ENCODE measurements around the gene PARN. TPM values are rescaled to one million over a fixed set of nuclear protein-coding genes. Genes with fewer than 3 reads are reported as not detected.

The PARN gene
- total and polyA plus RNA-seq, 2 of the 8 experiments (the other 6 are each of a cell fraction or from before 2014, with no cell fraction given) = 24.5 to 44.6 TPM

GRCh38 chr16:14560523-14560922 lies 69.5 kb downstream of the PARN start (continued):
- TF ChIP-seq CEBPB (IDR thresholded peaks at IDR 0.05; ENCODE audit: low read depth, low read length) (no peak), E2F6 (IDR thresholded peaks at IDR 0.05) (no peak), YY1 (IDR thresholded peaks at IDR 0.05; ENCODE audit: low read depth, low read length) (no peak), RNF2 (IDR thresholded peaks at IDR 0.05; ENCODE audit: borderline replicate concordance, low read depth, low read length, missing control alignments, poor library complexity, severe bottlenecking) (no peak), SP1 (IDR thresholded peaks at IDR 0.05; ENCODE audit: low read depth, low read length) (no peak), MAX (IDR thresholded peaks at IDR 0.05) (no peak)
